Measurements from ENCODE around the gene RMND5A.

Gene RMND5A

GRCh38 chr2:86818114-86818801 is 98.2 kb downstream of the RMND5A start:
- Histone ChIP-seq H3K4me3 (ENCODE audit: low read depth, low read length) (no peak overlapping the region), H3K27ac (ENCODE audit: extremely low read depth, low read depth, low read length) (no peak overlapping the region), H3K4me1 (ENCODE audit: control insufficient read depth, insufficient read depth, low read length) (no peaks in the 10 kb centered on the region), H3K36me3 (ENCODE audit: control insufficient read depth in 2 of 2, insufficient read depth in 1 of 2, low read length in 2 of 2) (no peaks in the 10 kb centered on the region), H3K9me3 (ENCODE audit: control insufficient read depth, insufficient read depth, low read depth, low read length) (no peaks in the 10 kb centered on the region)
- CTCF ChIA-PET: no interaction called here
- TF ChIP-seq ZNF777 (tag by site-specific recombination; IDR thresholded peaks at IDR 0.05; ENCODE audit: borderline replicate concordance) (no peak), BCL11B (tag by site-specific recombination; IDR thresholded peaks at IDR 0.05; ENCODE audit: low read depth) (no peak)
- POLR2A ChIA-PET: no interaction called here

DNA sequence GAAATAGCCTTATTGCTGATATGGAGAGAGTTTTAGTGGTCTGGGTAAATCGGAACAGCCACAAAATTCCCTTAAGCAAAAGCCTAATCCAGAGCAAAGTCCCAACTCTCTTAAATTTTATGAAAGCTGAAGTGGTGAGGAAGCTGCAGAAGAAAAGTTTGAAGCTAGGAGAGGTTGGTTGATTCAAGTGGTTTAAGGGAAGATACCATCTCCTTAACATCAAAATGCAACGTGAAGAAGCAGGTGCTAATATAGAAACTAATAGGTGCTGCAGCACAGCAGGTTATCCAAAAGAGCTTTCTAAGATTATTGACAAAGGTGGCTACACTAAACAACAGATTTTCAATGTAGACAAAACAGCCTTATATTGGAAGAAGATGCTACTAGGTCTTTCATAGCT is 98.9 kb downstream of the RMND5A start:
- Histone ChIP-seq H3K36me3 (ENCODE audit: control insufficient read depth in 2 of 2, insufficient read depth in 1 of 2, low read length in 2 of 2) (no peaks in the 10 kb centered on the region), H3K9me3 (ENCODE audit: control insufficient read depth, insufficient read depth, low read depth, low read length) (no peaks in the 10 kb centered on the region), H3K27ac (ENCODE audit: extremely low read depth, low read depth, low read length) (no peak overlapping the region), H3K4me1 (ENCODE audit: control insufficient read depth, insufficient read depth, low read length) (no peaks in the 10 kb centered on the region), H3K4me3 (ENCODE audit: low read depth, low read length) (no peak overlapping the region)
- POLR2A ChIA-PET: no interaction called here
- no peak for TF ChIP-seq ZXDB (tag by site-specific recombination; IDR thresholded peaks at IDR 0.05)
- no peak for TF ChIP-seq ZBTB6 (tag by site-specific recombination; IDR thresholded peaks at IDR 0.05)
- TF ChIP-seq ZNF596 (tag by site-specific recombination; IDR thresholded peaks at IDR 0.05): no peak
- no peak for TF ChIP-seq ZBTB7A (tag by site-specific recombination; IDR thresholded peaks at IDR 0.05; ENCODE audit: low read depth)
- TF ChIP-seq ZNF768 (tag by site-specific recombination; IDR thresholded peaks at IDR 0.05): no peak
- TF ChIP-seq, protein P1, sequence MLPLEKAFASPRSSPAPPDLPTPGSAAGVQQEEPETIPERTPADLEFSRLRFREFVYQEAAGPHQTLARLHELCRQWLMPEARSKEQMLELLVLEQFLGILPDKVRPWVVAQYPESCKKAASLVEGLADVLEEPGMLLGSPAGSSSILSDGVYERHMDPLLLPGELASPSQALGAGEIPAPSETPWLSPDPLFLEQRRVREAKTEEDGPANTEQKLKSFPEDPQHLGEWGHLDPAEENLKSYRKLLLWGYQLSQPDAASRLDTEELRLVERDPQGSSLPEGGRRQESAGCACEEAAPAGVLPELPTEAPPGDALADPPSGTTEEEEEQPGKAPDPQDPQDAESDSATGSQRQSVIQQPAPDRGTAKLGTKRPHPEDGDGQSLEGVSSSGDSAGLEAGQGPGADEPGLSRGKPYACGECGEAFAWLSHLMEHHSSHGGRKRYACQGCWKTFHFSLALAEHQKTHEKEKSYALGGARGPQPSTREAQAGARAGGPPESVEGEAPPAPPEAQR (tag by site-specific recombination; IDR thresholded peaks at IDR 0.05): no peak
- no peak for TF ChIP-seq ZNF23 (tag by site-specific recombination; IDR thresholded peaks at IDR 0.05; ENCODE audit: borderline replicate concordance)
- no peak for TF ChIP-seq ZNF280D (tag by site-specific recombination; IDR thresholded peaks at IDR 0.05)
- no peak for TF ChIP-seq ZNF580 (tag by site-specific recombination; IDR thresholded peaks at IDR 0.05)
- TF ChIP-seq TRIM28 (IDR thresholded peaks at IDR 0.05; ENCODE audit: borderline replicate concordance, low read length): no peak
- no peak for TF ChIP-seq ZNF140 (tag by site-specific recombination; IDR thresholded peaks at IDR 0.05)
- TF ChIP-seq, protein P2, sequence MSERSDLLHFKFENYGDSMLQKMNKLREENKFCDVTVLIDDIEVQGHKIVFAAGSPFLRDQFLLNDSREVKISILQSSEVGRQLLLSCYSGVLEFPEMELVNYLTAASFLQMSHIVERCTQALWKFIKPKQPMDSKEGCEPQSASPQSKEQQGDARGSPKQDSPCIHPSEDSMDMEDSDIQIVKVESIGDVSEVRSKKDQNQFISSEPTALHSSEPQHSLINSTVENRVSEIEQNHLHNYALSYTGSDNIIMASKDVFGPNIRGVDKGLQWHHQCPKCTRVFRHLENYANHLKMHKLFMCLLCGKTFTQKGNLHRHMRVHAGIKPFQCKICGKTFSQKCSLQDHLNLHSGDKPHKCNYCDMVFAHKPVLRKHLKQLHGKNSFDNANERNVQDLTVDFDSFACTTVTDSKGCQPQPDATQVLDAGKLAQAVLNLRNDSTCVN (tag by site-specific recombination; optimal IDR thresholded peaks at IDR 0.05): no peak
- TF ChIP-seq ZNF10 (tag by site-specific recombination; IDR thresholded peaks at IDR 0.05): no peak
- no peak for TF ChIP-seq ZNF785 (tag by site-specific recombination; IDR thresholded peaks at IDR 0.05)
- TF ChIP-seq ZNF211 (tag by site-specific recombination; IDR thresholded peaks at IDR 0.05; ENCODE audit: low read depth): no peak
- no peak for TF ChIP-seq ZNF16 (tag by site-specific recombination; IDR thresholded peaks at IDR 0.05; ENCODE audit: low read depth)
- TF ChIP-seq ZNF221 (tag by site-specific recombination; IDR thresholded peaks at IDR 0.05; ENCODE audit: borderline replicate concordance): no peak
- no peak for TF ChIP-seq BCL11A (tag by site-specific recombination; IDR thresholded peaks at IDR 0.05; ENCODE audit: low read depth)
- CTCF ChIA-PET: interaction anchor here (0.6 kb wide), 1 partner anchor 364 kb away, joined by 3 read pairs; no protein-coding TSS in a partner anchor
